ENCODE measurements around the gene C5orf47.
A peak's percentile ranks its signal among the peaks of the same experiment; 100 is the strongest.

The C5orf47 gene

GRCh38 chr5:173963182-173963838, 25.7 kb upstream of the C5orf47 start:
- no peaks in the 10 kb centered on the region for H3K27me3 ChIP-seq (ENCODE audit: insufficient read depth, poor library complexity, severe bottlenecking)
- H3K4me1 ChIP-seq (ENCODE audit: insufficient read depth, poor library complexity, severe bottlenecking): no peaks in the 10 kb centered on the region
- peak overlapping the region; percentile 3 for H3K4me3 ChIP-seq (ENCODE audit: severe bottlenecking)
- H3K9me3 ChIP-seq (ENCODE audit: severe bottlenecking): no peaks in the 10 kb centered on the region
- no peak for TF ChIP-seq CTCF (IDR thresholded peaks at IDR 0.05; ENCODE audit: poor library complexity, severe bottlenecking)
- peak overlapping the region; percentile 28 for H3K27ac ChIP-seq (ENCODE audit: poor library complexity, severe bottlenecking)
- ATAC-seq (ENCODE audit: low read depth): peak; percentile 84
- no peaks in the 10 kb centered on the region for H3K36me3 ChIP-seq (ENCODE audit: low read depth)
- no peak for DNase-seq (ENCODE audit: low spot score)

GRCh38 chr5:173963867-173964441, 25.0 kb upstream of the C5orf47 start:
- ATAC-seq (ENCODE audit: low read depth) (peak; percentile 63), DNase-seq (ENCODE audit: low spot score) (no peak)
- peak overlapping the region; percentile 28 for H3K27ac ChIP-seq (ENCODE audit: poor library complexity, severe bottlenecking)
- peak overlapping the region; percentile 3 for H3K4me3 ChIP-seq (ENCODE audit: severe bottlenecking)
- H3K9me3 ChIP-seq (ENCODE audit: severe bottlenecking): no peaks in the 10 kb centered on the region
- TF ChIP-seq CTCF (IDR thresholded peaks at IDR 0.05; ENCODE audit: poor library complexity, severe bottlenecking): no peak
- no peaks in the 10 kb centered on the region for H3K27me3 ChIP-seq (ENCODE audit: insufficient read depth, poor library complexity, severe bottlenecking)
- no peaks in the 10 kb centered on the region for H3K36me3 ChIP-seq (ENCODE audit: low read depth)
- H3K4me1 ChIP-seq (ENCODE audit: insufficient read depth, poor library complexity, severe bottlenecking): no peaks in the 10 kb centered on the region

- H3K36me3 ChIP-seq (ENCODE audit: low read depth): no peaks in the 10 kb centered on the region
- TF ChIP-seq CTCF (IDR thresholded peaks at IDR 0.05; ENCODE audit: poor library complexity, severe bottlenecking): no peak
- no peak for DNase-seq (ENCODE audit: low spot score)
- ATAC-seq (ENCODE audit: low read depth): no peak
- no peaks in the 10 kb centered on the region for H3K9me3 ChIP-seq (ENCODE audit: severe bottlenecking)
- no peaks in the 10 kb centered on the region for H3K4me1 ChIP-seq (ENCODE audit: insufficient read depth, poor library complexity, severe bottlenecking)
- no peaks in the 10 kb centered on the region for H3K27me3 ChIP-seq (ENCODE audit: insufficient read depth, poor library complexity, severe bottlenecking)
- H3K27ac ChIP-seq (ENCODE audit: poor library complexity, severe bottlenecking): no peak overlapping the region
- no peak overlapping the region for H3K4me3 ChIP-seq (ENCODE audit: severe bottlenecking)
These were observed 24.5 kb upstream of the C5orf47 start for GRCh38 chr5:173964506-173964905.

GRCh38 chr5:173967241-173967640, 21.7 kb upstream of the C5orf47 start:
- no peaks in the 10 kb centered on the region for H3K4me1 ChIP-seq (ENCODE audit: insufficient read depth, poor library complexity, severe bottlenecking)
- no peak overlapping the region for H3K27ac ChIP-seq (ENCODE audit: poor library complexity, severe bottlenecking)
- DNase-seq (ENCODE audit: low spot score) (no peak), ATAC-seq (ENCODE audit: low read depth) (no peak)
- no peak overlapping the region for H3K4me3 ChIP-seq (ENCODE audit: severe bottlenecking)
- TF ChIP-seq CTCF (IDR thresholded peaks at IDR 0.05; ENCODE audit: poor library complexity, severe bottlenecking): no peak
- no peaks in the 10 kb centered on the region for H3K36me3 ChIP-seq (ENCODE audit: low read depth)
- no peaks in the 10 kb centered on the region for H3K27me3 ChIP-seq (ENCODE audit: insufficient read depth, poor library complexity, severe bottlenecking)
- no peaks in the 10 kb centered on the region for H3K9me3 ChIP-seq (ENCODE audit: severe bottlenecking)

GRCh38 chr5:173968154-173968797, 20.7 kb upstream of the C5orf47 start:
- Histone ChIP-seq H3K27me3 (ENCODE audit: insufficient read depth, poor library complexity, severe bottlenecking) (no peaks in the 10 kb centered on the region), H3K4me3 (ENCODE audit: severe bottlenecking) (no peak overlapping the region), H3K27ac (ENCODE audit: poor library complexity, severe bottlenecking) (no peak overlapping the region), H3K36me3 (ENCODE audit: low read depth) (no peaks in the 10 kb centered on the region), H3K4me1 (ENCODE audit: insufficient read depth, poor library complexity, severe bottlenecking) (no peaks in the 10 kb centered on the region), H3K9me3 (ENCODE audit: severe bottlenecking) (no peaks in the 10 kb centered on the region)
- no peak for ATAC-seq (ENCODE audit: low read depth)
- DNase-seq (ENCODE audit: low spot score): no peak
- TF ChIP-seq CTCF (IDR thresholded peaks at IDR 0.05; ENCODE audit: poor library complexity, severe bottlenecking): no peak
